H9 (cell line): ENCODE measurements around the gene GCNT2. TPM values are rescaled to one million over a fixed set of nuclear protein-coding genes. Genes with fewer than 3 reads are reported as not detected.

ENCODE experiments used
- DNase-seq: peaks from one replicate; pipeline ENCODE4 v3.0.0-alpha.2; 2017
- H2AFZ ChIP-seq: one replicate; pipeline ENCODE4 v1.6.1; 2013; ENCODE audit warnings: mild to moderate bottlenecking, low read length, control low read depth, moderate library complexity
- H2AK5ac ChIP-seq: 2 replicates; pipeline ENCODE4 v1.6.1; 2013; ENCODE audit warnings: low read length, control low read depth, mixed read lengths; ENCODE audit not compliant: insufficient read length
- H2BK120ac ChIP-seq: one replicate; pipeline ENCODE4 v1.6.1; 2013; ENCODE audit warnings: low read depth, mild to moderate bottlenecking, low read length, control low read depth, inconsistent platforms; ENCODE audit not compliant: poor library complexity, severe bottlenecking
- H2BK12ac ChIP-seq: 2 replicates; pipeline ENCODE4 v1.6.1; 2013; ENCODE audit warnings: low read length, control low read depth, mixed read lengths, low read depth; ENCODE audit not compliant: insufficient read length
- H2BK15ac ChIP-seq: 2 replicates; pipeline ENCODE4 v1.6.1; 2013; ENCODE audit warnings: low read depth, low read length, control low read depth
- H2BK20ac ChIP-seq: one replicate; pipeline ENCODE4 v1.6.1; 2013; ENCODE audit warnings: low read depth, mild to moderate bottlenecking, low read length, control low read depth, inconsistent platforms; ENCODE audit not compliant: poor library complexity, severe bottlenecking
- H2BK5ac ChIP-seq: 2 replicates; pipeline ENCODE4 v1.6.1; 2013; ENCODE audit warnings: low read length, control low read depth, mixed read lengths; ENCODE audit not compliant: insufficient read length
- H3K14ac ChIP-seq: 2 replicates; pipeline ENCODE4 v1.6.1; 2013; ENCODE audit warnings: low read length, control low read depth; ENCODE audit not compliant: insufficient read depth
- H3K18ac ChIP-seq: 2 replicates; pipeline ENCODE4 v1.6.1; 2013; ENCODE audit warnings: low read depth, mild to moderate bottlenecking, mixed read lengths, low read length, control low read depth; ENCODE audit not compliant: insufficient read length
- H3K23ac ChIP-seq: 2 replicates; pipeline ENCODE4 v1.6.1; 2013; ENCODE audit warnings: low read length, control low read depth, mixed read lengths, low read depth; ENCODE audit not compliant: insufficient read length
- H3K23me2 ChIP-seq: 2 replicates; pipeline ENCODE4 v1.6.1; 2013; ENCODE audit warnings: low read depth, mild to moderate bottlenecking, mixed read lengths, low read length, control low read depth; ENCODE audit not compliant: insufficient read length, poor library complexity, severe bottlenecking
- H3K27ac ChIP-seq: 2 replicates; pipeline ENCODE4 v1.5.1; 2013; ENCODE audit warnings: low read length, control low read depth, mixed read lengths, low read depth; ENCODE audit not compliant: insufficient read length
- H3K27me3 ChIP-seq: 2 replicates; pipeline ENCODE4 v1.6.1; 2013; ENCODE audit warnings: low read length, control low read depth, inconsistent platforms; ENCODE audit not compliant: insufficient read depth
- H3K4ac ChIP-seq: 2 replicates; pipeline ENCODE4 v1.6.1; 2013; ENCODE audit warnings: low read depth, mild to moderate bottlenecking, control low read depth, inconsistent platforms, low read length, moderate library complexity
- H3K4me1 ChIP-seq: 2 replicates; pipeline ENCODE4 v1.6.1; 2013; ENCODE audit warnings: low read length, control low read depth, inconsistent platforms; ENCODE audit not compliant: insufficient read depth
- H3K4me2 ChIP-seq: 2 replicates; pipeline ENCODE4 v1.6.1; 2013; ENCODE audit warnings: low read length, control low read depth, mixed read lengths; ENCODE audit not compliant: insufficient read length, insufficient read depth
- H3K56ac ChIP-seq: 2 replicates; pipeline ENCODE4 v1.6.1; 2013; ENCODE audit warnings: low read depth, mild to moderate bottlenecking, mixed read lengths, low read length, control low read depth; ENCODE audit not compliant: insufficient read length
- H3K79me1 ChIP-seq: 2 replicates; pipeline ENCODE4 v1.6.1; 2013; ENCODE audit warnings: low read depth, mild to moderate bottlenecking, moderate library complexity, low read length, control low read depth, inconsistent platforms; ENCODE audit not compliant: insufficient read depth, poor library complexity, severe bottlenecking
- H3K79me2 ChIP-seq: 2 replicates; pipeline ENCODE4 v1.6.1; 2013; ENCODE audit warnings: low read length, control low read depth, inconsistent platforms; ENCODE audit not compliant: insufficient read depth
- H3K9ac ChIP-seq: 2 replicates; pipeline ENCODE4 v1.6.1; 2013; ENCODE audit warnings: low read length, control low read depth, mixed read lengths; ENCODE audit not compliant: insufficient read length; ENCODE audit errors: extremely low read depth
- H3K9me3 ChIP-seq: one replicate; pipeline ENCODE4 v1.6.1; 2013; ENCODE audit warnings: low read depth, low read length, inconsistent platforms; ENCODE audit not compliant: control insufficient read depth
- H3T11ph ChIP-seq: one replicate; pipeline ENCODE4 v1.6.1; 2013; ENCODE audit warnings: mild to moderate bottlenecking, low read length, control low read depth, inconsistent platforms
- H4K20me1 ChIP-seq: one replicate; pipeline ENCODE4 v1.6.1; 2013; ENCODE audit not compliant: control insufficient read depth, insufficient read length, insufficient read depth
- H4K5ac ChIP-seq: 2 replicates; pipeline ENCODE4 v1.6.1; 2013; ENCODE audit warnings: low read depth, mild to moderate bottlenecking, mixed read lengths, low read length, control low read depth; ENCODE audit not compliant: insufficient read length
- H4K8ac ChIP-seq: replicated peaks from 2 replicates; pipeline ENCODE4 v1.6.1; 2013; ENCODE audit warnings: low read length, control low read depth, mixed read lengths, low read depth; ENCODE audit not compliant: insufficient read length
- H4K91ac ChIP-seq: 2 replicates; pipeline ENCODE4 v1.6.1; 2013; ENCODE audit warnings: low read depth, mild to moderate bottlenecking, moderate library complexity, mixed read lengths, low read length, control low read depth; ENCODE audit not compliant: insufficient read length
- H3K27ac Mint-ChIP-seq, 3 experiments: 2 replicates in 2 of 3; 3 replicates in 1 of 3; pipeline ENCODE4 v1.8.0; 2020 to 2021; ENCODE audit warnings: mixed read lengths in 3 of 3, mild to moderate bottlenecking in 1 of 3, moderate library complexity in 1 of 3
- H3K27me3 Mint-ChIP-seq: 2 replicates; pipeline ENCODE4 v1.8.0; 2021; ENCODE audit warnings: low read depth, mild to moderate bottlenecking, moderate library complexity, mixed read lengths
- H3K36me3 Mint-ChIP-seq, 3 experiments: 2 replicates in 2 of 3; 3 replicates in 1 of 3; pipeline ENCODE4 v1.8.0; 2020 to 2021; ENCODE audit warnings: low read depth in 3 of 3, mixed read lengths in 3 of 3; ENCODE audit not compliant: insufficient read depth in 1 of 3
- H3K4me1 Mint-ChIP-seq, 2 experiments: 2 replicates each; pipeline ENCODE4 v1.8.0; 2020; ENCODE audit warnings: mixed read lengths in 2 of 2
- H3K4me3 Mint-ChIP-seq, 2 experiments: 2 replicates in 1 of 2; 3 replicates in 1 of 2; pipeline ENCODE4 v1.8.0; 2020 to 2021; ENCODE audit warnings: mild to moderate bottlenecking in 2 of 2, mixed read lengths in 2 of 2, moderate library complexity in 1 of 2
- H3K9me3 Mint-ChIP-seq, 2 experiments: 2 replicates in 1 of 2; 3 replicates in 1 of 2; pipeline ENCODE4 v1.8.0; 2020; ENCODE audit warnings: mild to moderate bottlenecking in 2 of 2, mixed read lengths in 2 of 2, moderate library complexity in 1 of 2
- CTCF ChIP-seq: fragments of 200-600 bp; sonication (generic); conservative IDR thresholded peaks from 3 replicates; pipeline ENCODE4 v1.8.0; 2021; ENCODE audit warnings: antibody characterized with exemption, mild to moderate bottlenecking
- WGBS: extraction: QIAGEN DNeasy Blood & Tissue Kit; methylation state at CpG from one replicate; pipeline ENCODE4 v1.1.7; 2013; ENCODE audit warnings: missing lambda C conversion rate, low lambda C conversion rate, mixed read lengths; ENCODE audit not compliant: insufficient read length; ENCODE audit errors: extremely low coverage; 5-methylcytosine and 5-hydroxymethylcytosine counted together
- total RNA-seq: library from RNA; stranded (reverse); gene quantifications from 2 replicates; pipeline ENCODE4 v1.2.1, GENCODE V29; 2021

The GCNT2 gene
- total RNA-seq, 1 experiment from 2014 or later = 41.7 TPM

GRCh38 chr6:10522929-10523573, 1.9 kb downstream of the GCNT2 start:
- H3K4ac ChIP-seq = no peak overlapping the region
- no peaks in the 10 kb centered on the region for H4K20me1 ChIP-seq
- no CpG with 5 or more reads among the region's 21 CpGs for WGBS
- Mint-ChIP-seq H3K36me3 (no peaks in the 10 kb centered on the region), H3K27me3 (no peaks in the 10 kb centered on the region), H3K9me3 (no peaks in the 10 kb centered on the region), H3K4me1 (peaks cover 45 to 47% of the 10 kb centered on the region in 2 experiments), H3K27ac (peak overlapping the region; percentile 83 to 95 (median 90); a peak in 6 of 7 replicates), H3K4me3 (peak overlapping the region; percentile 38 to 64; a peak in 4 of 5 replicates)
- no peak overlapping the region for H2BK120ac ChIP-seq
- H2BK20ac ChIP-seq = no peak overlapping the region
- no peak overlapping the region for H2BK12ac ChIP-seq
- no peak overlapping the region for H3K9ac ChIP-seq
- H3K14ac ChIP-seq = no peak overlapping the region
- H4K8ac ChIP-seq = no peak overlapping the region
- no peaks in the 10 kb centered on the region for H3K79me1 ChIP-seq
- H3K4me2 ChIP-seq = peak overlapping the region; percentile 31
- peak; percentile 82 for DNase-seq
- no peaks in the 10 kb centered on the region for H3K9me3 ChIP-seq
- no peak overlapping the region for H3K56ac ChIP-seq
- no peak overlapping the region for H3K23ac ChIP-seq
- H4K5ac ChIP-seq = no peak overlapping the region
- no peaks in the 10 kb centered on the region for H3K23me2 ChIP-seq
- H3K79me2 ChIP-seq = no peaks in the 10 kb centered on the region
- H2BK15ac ChIP-seq = no peak overlapping the region
- H3T11ph ChIP-seq = no peak overlapping the region
- H4K91ac ChIP-seq = no peak overlapping the region
- H3K27me3 ChIP-seq = no peaks in the 10 kb centered on the region
- no peak for TF ChIP-seq CTCF
- no peak overlapping the region for H2AFZ ChIP-seq
- H3K4me1 ChIP-seq = peaks cover 6% of the 10 kb centered on the region; the same call in 1 of the 2 replicates
- H3K18ac ChIP-seq = peak overlapping the region; percentile 58
- no peak overlapping the region for H2BK5ac ChIP-seq
- H2AK5ac ChIP-seq = no peak overlapping the region
- H3K27ac ChIP-seq = peak overlapping the region; percentile 46
